Ovary (tissue), 9 donors: Measurements from ENCODE around the gene CSTF3. TPM values are rescaled to one million over a fixed set of nuclear protein-coding genes. Genes with fewer than 3 reads are reported as not detected.

Experiments
- DNase-seq, 5 donors: peaks; one replicate each; pipeline ENCODE4 v3.0.0-alpha.2; 2019 to 2020
- H3K27ac ChIP-seq, 2 donors: fragments of 200-600 bp; one replicate each; pipeline versions ENCODE4 v1.5.1 to v1.8.0; 2019 to 2022
- H3K27me3 ChIP-seq: fragments of 200-600 bp; one replicate; pipeline ENCODE4 v1.8.0; 2022
- H3K36me3 ChIP-seq: fragments of 200-600 bp; sonication (generic); one replicate; pipeline ENCODE4 v1.5.1; 2019
- H3K4me1 ChIP-seq: one replicate; pipeline ENCODE4 v1.8.1; 2013; ENCODE audit warnings: mild to moderate bottlenecking, moderate library complexity; ENCODE audit not compliant: insufficient read depth
- H3K4me3 ChIP-seq: fragments of 200-600 bp; sonication (generic); one replicate; pipeline ENCODE4 v1.5.1; 2017
- H3K9me3 ChIP-seq, 2 donors: fragments of 200-600 bp in 1 of 2; sonication (generic) in 1 of 2; one replicate each; pipeline versions ENCODE4 v1.5.1 to v1.8.1; 2013 to 2019; ENCODE audit warnings: mild to moderate bottlenecking in 1 of 2, moderate library complexity in 1 of 2
- EP300 ChIP-seq: sonication (generic); formaldehyde crosslinking; IDR thresholded peaks from one replicate; pipeline ENCODE4 v1.6.1; 2017; ENCODE audit warnings: antibody characterized with exemption
- POLR2A ChIP-seq: fragments of 450-650 bp; IDR thresholded peaks from one replicate; pipeline ENCODE4 v1.6.1; 2017; ENCODE audit warnings: antibody characterized with exemption, mild to moderate bottlenecking, moderate library complexity
- WGBS, 3 donors: extraction: QIAGEN DNeasy Blood & Tissue Kit in 1 of 3; methylation state at CpG; one replicate each; pipeline versions ENCODE4 v1.1.5 to v1.1.7; 2013 to 2017; 5-methylcytosine and 5-hydroxymethylcytosine counted together
- intact Hi-C, 4 donors: fragments of 100-400 bp; cut with DNase I; formaldehyde crosslinking; loops; one replicate each; pipeline versions ENCODE4 v1.11.0 to v1.15.1; 2022 to 2023
- polyA plus RNA-seq, 2 donors: library from polyadenylated mRNA; stranded (reverse); fragments of 200-250 nt in 1 of 2; fragments of 350-450 nt in 1 of 2; fragmentation: Illumina TruSeq in 1 of 2; extraction: RNeasy Lipid Tissue Mini Kit (QIAGEN cat#74804) in 1 of 2; gene quantifications; one replicate each; pipeline ENCODE4 v1.2.3, GENCODE V29; 2013 to 2014
- total RNA-seq, 7 donors: library from RNA; depleted of rRNA in 2 of 7; stranded (reverse); fragments of >200 nt in 2 of 7; fragmentation: NEBNext Ultra II Directional in 3 of 7; extraction: Animal tissue kit (Norgen Biotek cat#: 25700) in 3 of 7; gene quantifications; one replicate each; pipeline versions ENCODE4 v1.1.0 to v1.2.4, GENCODE V29; 2016 to 2023
- TF ChIP-seq, protein P1 (sequence below), 3 donors: fragments of 450-650 bp in 2 of 3; fragments of 200-600 bp in 1 of 3; IDR thresholded peaks; one replicate each; pipeline versions ENCODE4 v1.5.1 to v1.8.0; 2016 to 2022; ENCODE audit warnings: antibody characterized with exemption in 3 of 3, mild to moderate bottlenecking in 1 of 3
- donor health status: DM: no; HTN: no; CAD: no; lungs with moderate emphysema.
- donor health status: DM: no; HTN: no; CAD: no.
- donor health status: Bipolar disorder and iron deficiency.
- donor health status: DM: yes; HTN: yes; CAD: no.
- donor health status: DM: no; HTN: no; CAD: no.
- donor health status: DM: yes; HTN: yes; CAD: no.

Gene CSTF3
- total and polyA plus RNA-seq, 9 donors = 7.4 to 28.8 (median 23.7) TPM

GRCh38 chr11:33045551-33046255 is 115.6 kb downstream of the CSTF3 start:
- intact Hi-C loops = no loop called here
- Histone ChIP-seq H3K36me3 (no peaks in the 10 kb centered on the region), H3K27me3 (no peaks in the 10 kb centered on the region), H3K9me3 (no peaks in the 10 kb centered on the region), H3K4me3 (no peak overlapping the region), H3K27ac (no peak overlapping the region), H3K4me1 (no peaks in the 10 kb centered on the region)
- 82 to 87% (median 84%) methylated on average over 8 of the region's 8 CpGs for WGBS, 3 donors
- no peak for DNase-seq
- TF ChIP-seq EP300 = no peak
- TF ChIP-seq, protein P1, sequence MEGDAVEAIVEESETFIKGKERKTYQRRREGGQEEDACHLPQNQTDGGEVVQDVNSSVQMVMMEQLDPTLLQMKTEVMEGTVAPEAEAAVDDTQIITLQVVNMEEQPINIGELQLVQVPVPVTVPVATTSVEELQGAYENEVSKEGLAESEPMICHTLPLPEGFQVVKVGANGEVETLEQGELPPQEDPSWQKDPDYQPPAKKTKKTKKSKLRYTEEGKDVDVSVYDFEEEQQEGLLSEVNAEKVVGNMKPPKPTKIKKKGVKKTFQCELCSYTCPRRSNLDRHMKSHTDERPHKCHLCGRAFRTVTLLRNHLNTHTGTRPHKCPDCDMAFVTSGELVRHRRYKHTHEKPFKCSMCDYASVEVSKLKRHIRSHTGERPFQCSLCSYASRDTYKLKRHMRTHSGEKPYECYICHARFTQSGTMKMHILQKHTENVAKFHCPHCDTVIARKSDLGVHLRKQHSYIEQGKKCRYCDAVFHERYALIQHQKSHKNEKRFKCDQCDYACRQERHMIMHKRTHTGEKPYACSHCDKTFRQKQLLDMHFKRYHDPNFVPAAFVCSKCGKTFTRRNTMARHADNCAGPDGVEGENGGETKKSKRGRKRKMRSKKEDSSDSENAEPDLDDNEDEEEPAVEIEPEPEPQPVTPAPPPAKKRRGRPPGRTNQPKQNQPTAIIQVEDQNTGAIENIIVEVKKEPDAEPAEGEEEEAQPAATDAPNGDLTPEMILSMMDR (IDR thresholded peaks at IDR 0.05) = no peak
- TF ChIP-seq POLR2A = no peak

GRCh38 chr11:33044285-33044756 is 117.0 kb downstream of the CSTF3 start:
- peaks cover 1% of the 10 kb centered on the region for H3K4me1 ChIP-seq
- H3K9me3 ChIP-seq = no peaks in the 10 kb centered on the region
- H3K27me3 ChIP-seq = no peaks in the 10 kb centered on the region
- H3K27ac ChIP-seq = no peak overlapping the region
- intact Hi-C loops = no loop called here
- no peaks in the 10 kb centered on the region for H3K36me3 ChIP-seq
- no peak for DNase-seq
- 95 to 96% (median 96%) methylated on average over 4 of the region's 4 CpGs for WGBS, 3 donors
- TF ChIP-seq POLR2A (no peak), EP300 (no peak)
- TF ChIP-seq, protein P1 (IDR thresholded peaks at IDR 0.05) = no peak
- no peak overlapping the region for H3K4me3 ChIP-seq

DNA sequence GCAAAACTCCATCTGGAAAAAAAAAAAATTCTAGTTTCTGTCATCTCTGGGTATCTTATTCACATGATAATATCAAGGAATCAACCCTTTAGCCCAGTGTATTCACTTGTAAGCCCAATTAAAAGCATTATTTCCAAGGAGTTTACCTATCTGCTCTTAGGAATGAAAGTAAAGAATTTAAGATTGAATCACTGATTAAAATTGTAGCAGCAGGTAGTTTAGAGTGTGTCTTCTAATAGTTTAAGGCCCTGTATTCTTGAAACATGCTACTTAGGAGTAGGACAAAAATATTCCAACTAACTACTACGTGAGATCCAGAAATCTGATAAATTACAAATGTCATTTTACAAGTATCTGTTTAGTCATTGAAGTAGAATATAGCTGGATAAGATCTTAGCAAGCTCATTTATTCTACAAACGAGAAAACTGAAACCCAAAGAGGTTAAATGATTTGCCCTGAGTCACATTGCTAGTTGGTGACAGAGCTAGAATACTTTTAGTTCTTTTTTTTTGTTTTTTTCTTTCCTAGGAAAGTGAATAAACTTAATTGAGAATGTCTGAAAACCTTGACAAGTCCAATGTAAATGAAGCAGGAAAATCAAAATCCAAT is 118.0 kb downstream of the CSTF3 start:
- Histone ChIP-seq H3K4me3 (no peak overlapping the region), H3K36me3 (no peaks in the 10 kb centered on the region), H3K27me3 (no peaks in the 10 kb centered on the region), H3K9me3 (no peaks in the 10 kb centered on the region), H3K27ac (no peak overlapping the region), H3K4me1 (peaks cover 1% of the 10 kb centered on the region)
- intact Hi-C loops = no loop called here
- DNase-seq = no peak
- 83 to 87% (median 83%) methylated on average over 2 of the region's 2 CpGs for WGBS, 3 donors
- TF ChIP-seq, protein P1 (IDR thresholded peaks at IDR 0.05) = no peak
- TF ChIP-seq POLR2A (no peak), EP300 (no peak)

- no peaks in the 10 kb centered on the region for H3K9me3 ChIP-seq
- intact Hi-C loops = no loop called here
- WGBS, 3 donors = 57 to 76% (median 62%) methylated on average over 5 of the region's 5 CpGs
- no peaks in the 10 kb centered on the region for H3K27me3 ChIP-seq
- H3K4me1 ChIP-seq = peaks cover 1% of the 10 kb centered on the region
- no peak for DNase-seq
- no peak overlapping the region for H3K4me3 ChIP-seq
- no peaks in the 10 kb centered on the region for H3K36me3 ChIP-seq
- no peak overlapping the region for H3K27ac ChIP-seq
- TF ChIP-seq EP300 = no peak
- no peak for TF ChIP-seq POLR2A
- TF ChIP-seq, protein P1 (IDR thresholded peaks at IDR 0.05) = no peak
Measured at GRCh38 chr11:33040862-33041453, 120.3 kb downstream of the CSTF3 start.
